DND-41 (cell line): ENCODE measurements around the gene NUP62CL.
"Not testable (repeated sequence)": the region's sequence is repeated elsewhere in the genome, so short reads cannot be mapped to it uniquely, and the experiment has no call there.

Experiments
- ATAC-seq: fragments of 200-7000 bp; cut with Tn5 transposase; 3 replicates; pipeline ENCODE4 v1.9.1; 2021; ENCODE audit warnings: low read depth; ENCODE audit not compliant: insufficient read depth
- DNase-seq: peaks from one replicate; pipeline ENCODE4 v3.0.0-alpha.2; 2020
- H2AFZ ChIP-seq: 2 replicates; pipeline ENCODE4 v1.6.0; 2012; ENCODE audit warnings: low read depth, low read length
- H3K27ac ChIP-seq: 2 replicates; pipeline ENCODE4 v1.5.1; 2012; ENCODE audit warnings: low read length, inconsistent platforms
- H3K27me3 ChIP-seq: fragments of 200-600 bp; sonication (generic); 2 replicates; pipeline ENCODE4 v1.6.0; 2012; ENCODE audit warnings: low read length, mild to moderate bottlenecking, inconsistent platforms; ENCODE audit not compliant: insufficient read depth, poor library complexity
- H3K36me3 ChIP-seq: 2 replicates; pipeline ENCODE4 v1.5.1; 2012; ENCODE audit warnings: low read length, inconsistent platforms; ENCODE audit not compliant: insufficient read depth
- H3K4me1 ChIP-seq: 2 replicates; pipeline ENCODE4 v1.5.1; 2012; ENCODE audit warnings: mild to moderate bottlenecking, low read length; ENCODE audit not compliant: insufficient read depth
- H3K4me2 ChIP-seq: 2 replicates; pipeline ENCODE4 v1.6.0; 2012; ENCODE audit warnings: mild to moderate bottlenecking, moderate library complexity, low read length, inconsistent platforms; ENCODE audit not compliant: insufficient read depth
- H3K4me3 ChIP-seq, 2 experiments: fragments of 200-600 bp in 1 of 2; shearing (Covaris generic) in 1 of 2; 2 replicates each; pipeline ENCODE4 v1.5.1; 2012 to 2016; ENCODE audit warnings: inconsistent platforms in 2 of 2, low read length in 2 of 2, mild to moderate bottlenecking in 2 of 2, low read depth in 1 of 2, moderate library complexity in 1 of 2
- H3K79me2 ChIP-seq: 2 replicates; pipeline ENCODE4 v1.6.0; 2012; ENCODE audit warnings: low read length, inconsistent platforms; ENCODE audit not compliant: insufficient read depth
- H3K9ac ChIP-seq: 2 replicates; pipeline ENCODE4 v1.6.0; 2012; ENCODE audit warnings: low read depth, mild to moderate bottlenecking, inconsistent platforms, low read length, moderate library complexity
- H3K9me3 ChIP-seq: 2 replicates; pipeline ENCODE4 v1.5.1; 2012; ENCODE audit warnings: low read length, moderate library complexity, mild to moderate bottlenecking, inconsistent platforms; ENCODE audit not compliant: insufficient read depth, severe bottlenecking
- H4K20me1 ChIP-seq: 2 replicates; pipeline ENCODE4 v1.6.0; 2012; ENCODE audit warnings: low read length; ENCODE audit not compliant: insufficient read depth
- EZH2 ChIP-seq: IDR thresholded peaks from 3 replicates; pipeline ENCODE4 v1.6.1; 2012; ENCODE audit warnings: borderline replicate concordance, low read depth, mild to moderate bottlenecking, moderate library complexity, low read length, inconsistent platforms; ENCODE audit not compliant: severe bottlenecking
- TF ChIP-seq, protein P1 (sequence below): IDR thresholded peaks from 2 replicates; pipeline ENCODE4 v1.5.1; 2012; ENCODE audit warnings: borderline replicate concordance, low read length, moderate library complexity, mild to moderate bottlenecking; ENCODE audit not compliant: poor library complexity, severe bottlenecking; ENCODE audit errors: extremely low read depth

Gene NUP62CL

DNA sequence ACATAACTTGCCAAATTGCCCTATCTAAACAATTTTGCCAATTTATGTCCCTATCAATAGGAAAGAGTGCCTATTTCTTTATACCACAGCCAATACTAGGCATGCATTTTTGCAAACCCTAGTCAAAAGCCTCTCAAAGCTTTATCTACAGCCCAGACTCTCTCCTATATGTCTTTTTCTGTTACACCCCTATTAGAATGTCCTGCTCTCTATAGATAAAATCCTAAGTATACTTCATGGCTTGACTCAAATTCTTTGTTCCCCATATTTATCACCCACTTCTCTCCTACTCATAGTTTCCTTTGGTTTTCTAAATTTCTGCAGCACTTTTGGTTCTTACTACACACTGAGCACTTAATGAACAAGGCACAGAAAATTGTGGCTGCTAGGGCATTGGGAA is 38.0 kb downstream of the NUP62CL start:
- Histone ChIP-seq H3K4me2 (no peak overlapping the region), H3K9me3 (no peaks in the 10 kb centered on the region), H3K9ac (no peak overlapping the region), H4K20me1 (no peaks in the 10 kb centered on the region), H3K4me1 (no peaks in the 10 kb centered on the region), H3K27ac (no peak overlapping the region), H3K4me3 (no peak overlapping the region), H2AFZ (no peak overlapping the region), H3K27me3 (no peaks in the 10 kb centered on the region), H3K79me2 (no peaks in the 10 kb centered on the region), H3K36me3 (no peaks in the 10 kb centered on the region)
- no peak for ATAC-seq
- DNase-seq = no peak
- TF ChIP-seq, protein P1, sequence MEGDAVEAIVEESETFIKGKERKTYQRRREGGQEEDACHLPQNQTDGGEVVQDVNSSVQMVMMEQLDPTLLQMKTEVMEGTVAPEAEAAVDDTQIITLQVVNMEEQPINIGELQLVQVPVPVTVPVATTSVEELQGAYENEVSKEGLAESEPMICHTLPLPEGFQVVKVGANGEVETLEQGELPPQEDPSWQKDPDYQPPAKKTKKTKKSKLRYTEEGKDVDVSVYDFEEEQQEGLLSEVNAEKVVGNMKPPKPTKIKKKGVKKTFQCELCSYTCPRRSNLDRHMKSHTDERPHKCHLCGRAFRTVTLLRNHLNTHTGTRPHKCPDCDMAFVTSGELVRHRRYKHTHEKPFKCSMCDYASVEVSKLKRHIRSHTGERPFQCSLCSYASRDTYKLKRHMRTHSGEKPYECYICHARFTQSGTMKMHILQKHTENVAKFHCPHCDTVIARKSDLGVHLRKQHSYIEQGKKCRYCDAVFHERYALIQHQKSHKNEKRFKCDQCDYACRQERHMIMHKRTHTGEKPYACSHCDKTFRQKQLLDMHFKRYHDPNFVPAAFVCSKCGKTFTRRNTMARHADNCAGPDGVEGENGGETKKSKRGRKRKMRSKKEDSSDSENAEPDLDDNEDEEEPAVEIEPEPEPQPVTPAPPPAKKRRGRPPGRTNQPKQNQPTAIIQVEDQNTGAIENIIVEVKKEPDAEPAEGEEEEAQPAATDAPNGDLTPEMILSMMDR = no peak
- TF ChIP-seq EZH2 = no peak

- H3K4me2 ChIP-seq = no peak overlapping the region
- H3K27me3 ChIP-seq = no peaks in the 10 kb centered on the region
- H3K9me3 ChIP-seq = no peaks in the 10 kb centered on the region
These were observed 38.9 kb downstream of the NUP62CL start for GRCh38 chrX:107167163-107167921.

DNA sequence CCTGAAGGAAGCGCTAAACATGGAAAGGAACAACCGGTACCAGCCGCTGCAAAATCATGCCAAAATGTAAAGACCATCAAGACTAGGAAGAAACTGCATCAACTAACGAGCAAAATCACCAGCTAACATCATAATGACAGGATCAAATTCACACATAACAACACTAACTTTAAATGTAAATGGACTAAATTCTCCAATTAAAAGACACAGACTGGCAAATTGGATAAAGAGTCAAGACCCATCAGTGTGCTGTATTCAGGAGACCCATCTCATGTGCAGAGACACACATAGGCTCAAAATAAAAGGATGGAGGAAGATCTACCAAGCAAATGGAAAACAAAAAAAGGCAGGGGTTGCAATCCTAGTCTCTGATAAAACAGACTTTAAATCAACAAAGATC is 48.6 kb downstream of the NUP62CL start:
- not testable (repeated sequence) for H3K27me3 ChIP-seq, H2AFZ ChIP-seq, H3K36me3 ChIP-seq, H3K4me3 ChIP-seq, H3K9me3 ChIP-seq, H3K27ac ChIP-seq, ATAC-seq, DNase-seq, H3K79me2 ChIP-seq, H3K9ac ChIP-seq, H4K20me1 ChIP-seq, H3K4me1 ChIP-seq, H3K4me2 ChIP-seq

More at GRCh38 chrX:107167163-107167921, 38.9 kb downstream of the NUP62CL start:
- H3K9ac ChIP-seq = no peak overlapping the region
- H3K4me3 ChIP-seq = no peak overlapping the region
- no peaks in the 10 kb centered on the region for H3K79me2 ChIP-seq
- TF ChIP-seq, protein P1 = no peak
- no peak for TF ChIP-seq EZH2
- DNase-seq (no peak), ATAC-seq (no peak)
- H2AFZ ChIP-seq = no peak overlapping the region
- no peaks in the 10 kb centered on the region for H4K20me1 ChIP-seq
- H3K4me1 ChIP-seq = no peaks in the 10 kb centered on the region
- no peak overlapping the region for H3K27ac ChIP-seq
- H3K36me3 ChIP-seq = no peaks in the 10 kb centered on the region

- not testable (repeated sequence) for H2AFZ ChIP-seq, H3K9ac ChIP-seq, DNase-seq, H3K27ac ChIP-seq, H3K9me3 ChIP-seq, H3K27me3 ChIP-seq, H3K4me2 ChIP-seq, H3K36me3 ChIP-seq, H3K4me1 ChIP-seq, H3K79me2 ChIP-seq, H3K4me3 ChIP-seq, H4K20me1 ChIP-seq, ATAC-seq
These were observed 50.4 kb downstream of the NUP62CL start for GRCh38 chrX:107155621-107156430.
